K562 (cell line): ENCODE measurements around the gene KIF25. TPM values are rescaled to one million over a fixed set of nuclear protein-coding genes. Genes with fewer than 3 reads are reported as not detected.

Source experiments
- ATAC-seq: fragments of 200-7000 bp; cut with Tn5 transposase; 3 replicates; pipeline ENCODE4 v1.9.1; 2020; ENCODE audit warnings: moderate library complexity
- Bru-seq: library from RNA; stranded (reverse); fragments of 400-500 nt; gene quantifications from one replicate; lab custom pipeline; 2021; lab: Mats Ljungman, UMichigan
- BruChase-seq, 2 experiments: library from RNA; stranded (reverse); fragments of 400-500 nt; gene quantifications; one replicate each; lab custom pipeline; 2021; lab: Mats Ljungman, UMichigan
- BruUV-seq: library from RNA; stranded (reverse); fragments of 400-500 nt; replicated peaks from 2 replicates; lab custom pipeline; 2021; lab: Mats Ljungman, UMichigan
- CTCF ChIA-PET: fragments of 300-600 bp; formaldehyde crosslinking; extraction: SDS; loops from one replicate; lab custom pipeline; 2021; ENCODE audit warnings: low intra/inter-chr PET ratio; lab: Yijun Ruan, JAX
- POLR2A ChIA-PET: fragments of 300-600, 350-650 bp; sonication (Branson Sonifier 250); formaldehyde crosslinking; extraction: SDS; loops from one replicate; lab custom pipeline; 2021; ENCODE audit warnings: antibody characterized with exemption, inconsistent platforms; lab: Yijun Ruan, JAX
- DNase-seq, 4 experiments: peaks; one replicate each; pipeline versions ENCODE4 v3.0.0 to v3.0.0-alpha.2; 2011 to 2018; ENCODE audit warnings: low spot score in 3 of 4, mixed read lengths in 3 of 4; ENCODE audit errors: extremely low read depth in 1 of 4
- FAIRE-seq: peaks from 2 replicates; lab custom pipeline; 2011; peaks lifted over from hg19 to GRCh38; lab: Jason Lieb, UNC
- H2AFZ ChIP-seq: 2 replicates; pipeline ENCODE4 v1.6.0; 2011; ENCODE audit warnings: low read depth, low read length, control low read depth, inconsistent platforms
- H3K27ac ChIP-seq: fragments of 200-600 bp; 3 replicates; pipeline ENCODE4 v1.8.0; 2011; ENCODE audit warnings: low read depth, mild to moderate bottlenecking, control low read depth, inconsistent platforms, low read length, moderate library complexity, mixed read lengths; ENCODE audit errors: extremely low read depth
- H3K27me3 ChIP-seq, 2 experiments: fragments of 300-600 bp in 1 of 2; 2 replicates in 1 of 2; 3 replicates in 1 of 2; pipeline versions ENCODE4 v1.6.0 to v1.8.0; 2011; ENCODE audit warnings: inconsistent platforms in 2 of 2, low read length in 2 of 2, mild to moderate bottlenecking in 1 of 2, mixed read lengths in 1 of 2, moderate library complexity in 1 of 2; ENCODE audit not compliant: control insufficient read depth in 2 of 2, insufficient read depth in 2 of 2
- H3K36me3 ChIP-seq: fragments of 300-600 bp; 3 replicates; pipeline ENCODE4 v1.8.0; 2011; ENCODE audit warnings: mild to moderate bottlenecking, low read length, inconsistent platforms; ENCODE audit not compliant: control insufficient read depth, insufficient read depth
- H3K4me1 ChIP-seq, 2 experiments: fragments of 200-600 bp in 1 of 2; replicated peaks in 1 of 2; 2 replicates in 1 of 2; 3 replicates in 1 of 2; pipeline versions ENCODE4 v1.5.1 to v1.8.0; 2011; ENCODE audit warnings: inconsistent platforms in 2 of 2, low read length in 2 of 2, mild to moderate bottlenecking in 1 of 2, mixed read lengths in 1 of 2, moderate library complexity in 1 of 2; ENCODE audit not compliant: control insufficient read depth in 2 of 2, insufficient read depth in 2 of 2
- H3K4me2 ChIP-seq: 2 replicates; pipeline ENCODE4 v1.6.1; 2011; ENCODE audit warnings: low read length, control low read depth, inconsistent platforms, mixed read lengths; ENCODE audit not compliant: insufficient read depth
- H3K4me3 ChIP-seq: fragments of 200-600 bp; sonication (generic), shearing (Covaris generic); 2 replicates; pipeline ENCODE4 v1.5.1; 2016; ENCODE audit warnings: control low read depth, inconsistent platforms
- H3K79me2 ChIP-seq: fragments of 200-600 bp; 3 replicates; pipeline ENCODE4 v1.8.0; 2011; ENCODE audit warnings: low read length, inconsistent platforms; ENCODE audit not compliant: control insufficient read depth, insufficient read depth
- H3K9ac ChIP-seq, 2 experiments: 2 replicates each; pipeline versions ENCODE4 v1.6.0 to v1.6.1; 2011; ENCODE audit warnings: low read depth in 2 of 2, low read length in 2 of 2, control low read depth in 1 of 2, inconsistent platforms in 1 of 2, mild to moderate bottlenecking in 1 of 2, mixed read lengths in 1 of 2; ENCODE audit not compliant: insufficient read depth in 1 of 2
- H3K9me1 ChIP-seq: one replicate; pipeline ENCODE4 v1.6.0; 2011; ENCODE audit warnings: inconsistent platforms, mild to moderate bottlenecking, low read length, moderate library complexity; ENCODE audit not compliant: control insufficient read depth, insufficient read depth
- H3K9me3 ChIP-seq: replicated peaks from 2 replicates; pipeline ENCODE4 v1.5.1; 2011; ENCODE audit warnings: low read depth, low read length, inconsistent platforms; ENCODE audit not compliant: control insufficient read depth, insufficient read depth
- H4K20me1 ChIP-seq: replicated peaks from 2 replicates; pipeline ENCODE4 v1.6.1; 2011; ENCODE audit warnings: low read length, inconsistent platforms, mixed read lengths; ENCODE audit not compliant: control insufficient read depth, insufficient read depth
- CSDE1 ChIP-seq, 2 experiments: fragments of 450-650 bp; IDR thresholded peaks; 2 replicates each; pipeline ENCODE4 v1.6.1; 2016; ENCODE audit warnings: mild to moderate bottlenecking in 1 of 2
- ETV5 ChIP-seq: sonication (generic); formaldehyde crosslinking; IDR thresholded peaks from 2 replicates; pipeline ENCODE4 v1.4.0; 2020; ENCODE audit warnings: low read depth, mild to moderate bottlenecking, missing genetic modification reagents
- FOXP1 ChIP-seq: sonication (generic); formaldehyde crosslinking; IDR thresholded peaks from 2 replicates; pipeline ENCODE4 v1.8.0; 2022; ENCODE audit warnings: mild to moderate bottlenecking, missing genetic modification reagents
- HEY1 ChIP-seq: fragments of 250-450 bp; sonication (Bioruptor Pico); IDR thresholded peaks from 2 replicates; pipeline ENCODE4 v1.5.0; 2020; ENCODE audit warnings: mild to moderate bottlenecking, moderate library complexity, borderline replicate concordance
- KLF16 ChIP-seq: IDR thresholded peaks from 2 replicates; pipeline ENCODE4 v1.6.1; 2016; ENCODE audit warnings: antibody characterized with exemption
- WGBS: fragments of 100-300 bp; shearing (Covaris generic); methylation state at CpG from one replicate; pipeline ENCODE4 v1.1.6; 2016; ENCODE audit warnings: low coverage, mixed read lengths; ENCODE audit not compliant: insufficient coverage; ENCODE audit errors: missing lambda C conversion rate; 5-methylcytosine and 5-hydroxymethylcytosine counted together
- in situ Hi-C: fragments of 300-500 bp; cut with MboI; formaldehyde crosslinking; loops from 4 replicates; pipeline ENCODE4 v1.15.0; 2018; ENCODE audit warnings: inconsistent platforms, mixed read lengths
- intact Hi-C: fragments of 100-400 bp; cut with micrococcal nuclease; formaldehyde crosslinking; loops from 2 replicates; pipeline ENCODE4 v1.14.2; 2022
- long read RNA-seq, 3 experiments: library from polyadenylated mRNA in 2 of 3; library from RNA in 1 of 3; unstranded in 2 of 3; stranded (forward) in 1 of 3; transcript quantifications; one replicate each; pipeline ENCODE4 v2.0.0, GENCODE V29; 2019 to 2022
- polyA minus RNA-seq, 3 experiments: library from RNA; depleted of rRNA, polyadenylated mRNA; stranded (reverse); fragments of >200 nt; gene quantifications; 2 replicates each; pipeline ENCODE4 v1.2.3, GENCODE V29; 2011
- polyA plus RNA-seq, 8 experiments: library from polyadenylated mRNA; depleted of rRNA in 4 of 8; stranded (reverse) in 5 of 8; unstranded in 3 of 8; fragments of >200 nt; fragmentation: Nextera tagmentation in 2 of 8; fragmentation: Illumina TruSeq in 1 of 8; extraction: Ambion mirVana in 2 of 8; extraction: Trizol in 1 of 8; gene quantifications; 2 replicates each; pipeline versions ENCODE4 v1.2.1 to v1.2.3, GENCODE V29; 2011 to 2014; ENCODE audit warnings: inconsistent platforms in 1 of 8, missing spikeins in 1 of 8
- total RNA-seq, 7 experiments: library from RNA; depleted of rRNA in 6 of 7; stranded (reverse); fragments of >200 nt in 6 of 7; fragmentation: Illumina TruSeq in 2 of 7; extraction: Trizol in 2 of 7; gene quantifications; 2 replicates each; pipeline versions ENCODE4 v1.2.1 to v1.2.3, GENCODE V29; 2011 to 2021; ENCODE audit warnings: low replicate concordance in 1 of 7

The KIF25 gene
- total RNA-seq (2011; cell fraction: chromatin; rRNA removed; ENCODE audit: low replicate concordance): not detected in 2 replicates
- not detected in 2 replicates for total RNA-seq (2011; cell fraction: nucleolus; rRNA removed)
- not detected in 2 replicates for total RNA-seq (2011; cell fraction: nucleoplasm; rRNA removed)
- total RNA-seq (2014; rRNA removed): not detected in 2 replicates
- total RNA-seq (2014; rRNA removed; fragmentation: Illumina TruSeq; extraction: Trizol): not detected in 2 replicates
- total RNA-seq (2015; rRNA removed; fragmentation: Illumina TruSeq; extraction: Trizol): not detected in 2 replicates
- total RNA-seq (2021): 0.24 TPM in 1 of 2 replicates, not detected in the other
- 0.04 TPM in 1 of 2 replicates, not detected in the other for polyA plus RNA-seq (2011; rRNA removed)
- 0.04 TPM in 1 of 2 replicates, not detected in the other for polyA plus RNA-seq (2011; cell fraction: cytosol; rRNA removed)
- not detected in 2 replicates for polyA plus RNA-seq (2011; cell fraction: nucleus; rRNA removed)
- polyA plus RNA-seq (2012): 0.08 and 0.47 TPM in 2 replicates
- not detected in 2 replicates for polyA plus RNA-seq (2014; fragmentation: Illumina TruSeq; extraction: Trizol)
- polyA plus RNA-seq (2014; fragmentation: Nextera tagmentation; extraction: Ambion mirVana): under 1 TPM; 0.22 to 0.49 TPM
- polyA plus RNA-seq (2014; rRNA removed): not detected in 2 replicates
- 0.98 TPM in 1 of 2 replicates, not detected in the other for polyA minus RNA-seq (2011; rRNA and poly(A)+ RNA removed)
- polyA minus RNA-seq (2011; cell fraction: cytosol; rRNA and poly(A)+ RNA removed): not detected in 2 replicates
- polyA minus RNA-seq (2011; cell fraction: nucleus; rRNA and poly(A)+ RNA removed): not detected in 2 replicates
- Bru-seq, nascent RNA: percentile 6 among the genes with signal in this experiment
- percentile 10 among the genes with signal in this experiment for BruChase-seq, experiment 1, labeled RNA remaining after a 2-hour chase
- percentile 6 among the genes with signal in this experiment for BruChase-seq, experiment 2, labeled RNA remaining after a 6-hour chase
- long read RNA-seq, experiment 1: 0 reads
- long read RNA-seq, experiment 2: 0 reads
- long read RNA-seq, experiment 3: 0 reads

- H3K4me2 ChIP-seq: no peak within 1 kb of the TSS
Measured at GRCh38 chr6:167997642-167998041, at the start of gene KIF25. TSS of gene KIF25 (plus strand) at chr6:167997671. CDS start at chr6:168029586, 31,915 bp downstream.

More at GRCh38 chr6:167997642-167998041, at the start of gene KIF25:
- Histone ChIP-seq H4K20me1 (peaks cover 3% of the 10 kb centered on the region; the same call in 1 of the 2 replicates), H3K36me3 (no peaks in the 10 kb centered on the region), H3K79me2 (no peaks in the 10 kb centered on the region), H3K9me1 (no peaks in the 10 kb centered on the region), H2AFZ (no peak within 1 kb of the TSS), H3K4me1 (peaks cover 0 to 17% of the 10 kb centered on the region in 2 experiments; a peak in 2 of 5 replicates), H3K9me3 (no peaks in the 10 kb centered on the region)
- ATAC-seq: no peak
- intact Hi-C loops (no loop called here), in situ Hi-C loops (no loop called here)
- no peak for FAIRE-seq
- BruUV-seq: no TSS peak
- 2% methylated on average over 9 of the region's 9 CpGs for WGBS
- CTCF ChIA-PET: no interaction called here
- TF ChIP-seq HEY1 (CRISPR knock-in tag): no peak
- TF ChIP-seq ETV5 (CRISPR knock-in tag): no peak
- TF ChIP-seq FOXP1 (CRISPR knock-in tag): no peak
- TF ChIP-seq CSDE1 (IDR thresholded peaks at IDR 0.05): no peak
- TF ChIP-seq KLF16: no peak
- TF ChIP-seq, all 486 proteins: peak for 0
- POLR2A ChIA-PET: interaction anchor here (1.6 kb wide), 1 partner anchor 10 kb away, joined by 6 read pairs; no protein-coding TSS in a partner anchor
- H3K27ac ChIP-seq: no peak within 1 kb of the TSS
- H3K4me3 ChIP-seq: no peak within 1 kb of the TSS
- DNase-seq: no peak
- H3K27me3 ChIP-seq: peaks cover 28 to 62% of the 10 kb centered on the region in 2 experiments; a peak in 4 of 5 replicates
- 0 out of 4 replicates have a peak within 1 kb of the TSS, but pooled peaks of 1 of the 2 experiments have one; percentile 58 for H3K9ac ChIP-seq
